Measurements from ENCODE around the gene VGF.

The VGF gene

GRCh38 chr7:101166909-101167644 lies 1.7 kb upstream of the VGF start (continued):
- TF ChIP-seq PATZ1 (tag by site-specific recombination; IDR thresholded peaks at IDR 0.05) (peak; percentile 15; the same call in 1 of the 2 replicates), ZNF629 (tag by site-specific recombination; IDR thresholded peaks at IDR 0.05) (peak; percentile 39; the same call in 1 of the 2 replicates), ZNF239 (tag by site-specific recombination; IDR thresholded peaks at IDR 0.05) (no peak), BCL6B (tag by site-specific recombination; IDR thresholded peaks at IDR 0.05) (no peak), ZFHX2 (tag by site-specific recombination; conservative IDR thresholded peaks at IDR 0.05) (peak; percentile 88), KLF8 (tag by site-specific recombination; IDR thresholded peaks at IDR 0.05) (0 out of 2 replicates have a peak, but pooled peaks have one; percentile 38), PBX3 (CRISPR knock-in tag; IDR thresholded peaks at IDR 0.05) (no peak), ZFP37 (tag by site-specific recombination; IDR thresholded peaks at IDR 0.05) (0 out of 2 replicates have a peak, but pooled peaks have one; percentile 38), ZBTB8A (tag by site-specific recombination; IDR thresholded peaks at IDR 0.05) (peak; percentile 31; the same call in 1 of the 2 replicates), SP2 (tag by site-specific recombination; IDR thresholded peaks at IDR 0.05) (peak; percentile 34), WT1 (tag by site-specific recombination; IDR thresholded peaks at IDR 0.05) (peak; percentile 24; the same call in 1 of the 2 replicates), KLF17 (tag by site-specific recombination; IDR thresholded peaks at IDR 0.05) (peak; percentile 48), ZNF341 (tag by site-specific recombination; IDR thresholded peaks at IDR 0.05; ENCODE audit: low read depth) (no peak), ZNF692 (tag by site-specific recombination; IDR thresholded peaks at IDR 0.05) (0 out of 2 replicates have a peak, but pooled peaks have one; percentile 43), PRDM10 (tag by site-specific recombination; IDR thresholded peaks at IDR 0.05) (peak; percentile 40), ATF2 (tag by site-specific recombination; IDR thresholded peaks at IDR 0.05; ENCODE audit: low read depth) (no peak), SP3 (tag by site-specific recombination; IDR thresholded peaks at IDR 0.05) (peak; percentile 41; the same call in 1 of the 2 replicates), ZNF596 (tag by site-specific recombination; IDR thresholded peaks at IDR 0.05) (peak; percentile 7; the same call in 1 of the 2 replicates), ZNF354C (tag by site-specific recombination; IDR thresholded peaks at IDR 0.05; ENCODE audit: borderline replicate concordance, low read depth) (no peak), ZNF48 (tag by site-specific recombination; IDR thresholded peaks at IDR 0.05) (no peak), GLIS2 (tag by site-specific recombination; IDR thresholded peaks at IDR 0.05) (peak; percentile 35; the same call in 1 of the 2 replicates), ZNF626 (tag by site-specific recombination; IDR thresholded peaks at IDR 0.05) (no peak), ZNF791 (tag by site-specific recombination; IDR thresholded peaks at IDR 0.05) (no peak)

Measured in HEK293 (cell line).